Endothelial cell of umbilical vein (primary cell): ENCODE measurements around the gene CTIF. TPM values are rescaled to one million over a fixed set of nuclear protein-coding genes. Genes with fewer than 3 reads are reported as not detected.

ENCODE experiments used
- BruUV-seq: library from RNA; stranded (reverse); fragments of 400-500 nt; replicated peaks from 2 replicates; lab custom pipeline; 2021; lab: Mats Ljungman, UMichigan
- CTCF ChIA-PET: fragments of 300-600, 350-600 bp; sonication (Branson Sonifier 250); formaldehyde crosslinking; loops from one replicate; lab custom pipeline; 2021; ENCODE audit warnings: antibody characterized with exemption, inconsistent platforms; lab: Charles Lee
- POLR2A ChIA-PET: fragments of 300-600, 350-600 bp; sonication (Branson Sonifier 250); formaldehyde crosslinking; loops from one replicate; lab custom pipeline; 2021; ENCODE audit warnings: antibody characterized with exemption, inconsistent platforms; lab: Charles Lee
- DNase-seq: peaks from one replicate; pipeline ENCODE4 v3.0.0-alpha.2; 2011; ENCODE audit warnings: low read depth, low spot score
- FAIRE-seq: peaks from 2 replicates; lab custom pipeline; 2011; peaks lifted over from hg19 to GRCh38; lab: Jason Lieb, UNC
- H2AFZ ChIP-seq: 2 replicates; pipeline ENCODE4 v1.6.0; 2012; ENCODE audit warnings: low read depth, low read length, control low read depth, inconsistent platforms
- H3K27ac ChIP-seq: 2 replicates; pipeline ENCODE4 v1.5.1; 2011; ENCODE audit warnings: low read depth, mild to moderate bottlenecking, control low read depth, low read length, moderate library complexity; ENCODE audit not compliant: insufficient read depth
- H3K27me3 ChIP-seq, 2 experiments: 2 replicates each; pipeline versions ENCODE4 v1.6.0 to v1.6.1; 2011; ENCODE audit warnings: low read length in 2 of 2, mixed read lengths in 1 of 2; ENCODE audit not compliant: control insufficient read depth in 2 of 2, insufficient read depth in 2 of 2
- H3K36me3 ChIP-seq, 2 experiments: 2 replicates in 1 of 2; 3 replicates in 1 of 2; pipeline ENCODE4 v1.5.1; 2011; ENCODE audit warnings: low read length in 2 of 2, mild to moderate bottlenecking in 1 of 2, moderate library complexity in 1 of 2; ENCODE audit not compliant: control insufficient read depth in 2 of 2, insufficient read depth in 2 of 2; ENCODE audit errors: extremely low read depth in 1 of 2
- H3K4me1 ChIP-seq: 3 replicates; pipeline ENCODE4 v1.5.1; 2011; ENCODE audit warnings: mild to moderate bottlenecking, low read length; ENCODE audit not compliant: control insufficient read depth, insufficient read depth; ENCODE audit errors: extremely low read depth
- H3K4me2 ChIP-seq: 2 replicates; pipeline ENCODE4 v1.6.1; 2011; ENCODE audit warnings: low read length, control low read depth, mixed read lengths; ENCODE audit not compliant: insufficient read depth
- H3K4me3 ChIP-seq, 3 experiments: fragments of 200-600 bp in 1 of 3; sonication (generic), shearing (Covaris generic) in 1 of 3; replicated peaks in 1 of 3; 2 replicates each; pipeline ENCODE4 v1.5.1; 2011 to 2016; ENCODE audit warnings: control low read depth in 3 of 3, low read length in 3 of 3, mild to moderate bottlenecking in 2 of 3, inconsistent platforms in 1 of 3, low read depth in 1 of 3, moderate library complexity in 1 of 3; ENCODE audit not compliant: insufficient read depth in 1 of 3
- H3K79me2 ChIP-seq: 2 replicates; pipeline ENCODE4 v1.6.0; 2012; ENCODE audit warnings: low read length, inconsistent platforms; ENCODE audit not compliant: control insufficient read depth, insufficient read depth
- H3K9ac ChIP-seq: replicated peaks from 2 replicates; pipeline ENCODE3; 2011; ENCODE audit warnings: low read length, control low read depth; ENCODE audit not compliant: insufficient read depth; ENCODE audit errors: extremely low read depth
- H3K9me1 ChIP-seq: replicated peaks from 3 replicates; pipeline ENCODE4 v1.6.0; 2011; ENCODE audit warnings: mild to moderate bottlenecking, low read length; ENCODE audit not compliant: control insufficient read depth, insufficient read depth; ENCODE audit errors: extremely low read depth
- H3K9me3 ChIP-seq: replicated peaks from 2 replicates; pipeline ENCODE4 v1.5.1; 2012; ENCODE audit warnings: low read length, inconsistent platforms; ENCODE audit not compliant: control insufficient read depth, insufficient read depth
- H4K20me1 ChIP-seq: replicated peaks from 2 replicates; pipeline ENCODE3; 2011; ENCODE audit warnings: mild to moderate bottlenecking, low read length; ENCODE audit not compliant: control insufficient read depth, insufficient read depth; ENCODE audit errors: extremely low read depth
- EZH2 ChIP-seq: IDR thresholded peaks from 2 replicates; pipeline ENCODE4 v1.6.1; 2012; ENCODE audit warnings: borderline replicate concordance, low read depth, mild to moderate bottlenecking, moderate library complexity, low read length, inconsistent platforms; ENCODE audit not compliant: severe bottlenecking
- FOS ChIP-seq: IDR thresholded peaks from 2 replicates; pipeline ENCODE4 v1.6.1; 2011; ENCODE audit warnings: mild to moderate bottlenecking, low read length, moderate library complexity, borderline replicate concordance; ENCODE audit not compliant: insufficient read depth
- GATA2 ChIP-seq: IDR thresholded peaks from 2 replicates; pipeline ENCODE4 v1.7.0; 2011; ENCODE audit warnings: low read depth, mild to moderate bottlenecking, moderate library complexity, mixed read lengths, low read length; ENCODE audit not compliant: insufficient read length, insufficient read depth
- JUN ChIP-seq: IDR thresholded peaks from 2 replicates; pipeline ENCODE4 v1.6.1; 2011; ENCODE audit warnings: borderline replicate concordance, low read depth; ENCODE audit not compliant: insufficient read length, insufficient read depth
- MYC ChIP-seq: IDR thresholded peaks from one replicate; pipeline ENCODE4 v1.6.1; 2011; ENCODE audit warnings: mild to moderate bottlenecking, low read depth, low read length
- POLR2A ChIP-seq: IDR thresholded peaks from 2 replicates; pipeline ENCODE4 v1.6.1; 2012; ENCODE audit warnings: low read depth, mild to moderate bottlenecking, control low read depth, low read length
- POLR2AphosphoS5 ChIP-seq: IDR thresholded peaks from 2 replicates; pipeline ENCODE4 v1.6.1; 2012; ENCODE audit warnings: low read depth, mild to moderate bottlenecking, control low read depth, low read length, moderate library complexity; ENCODE audit not compliant: insufficient read depth
- dilution Hi-C: fragments of 300-500 bp; cut with MboI; formaldehyde crosslinking; loops from one replicate; pipeline ENCODE4 v1.15.0; 2019; ENCODE audit warnings: low sequenced_read_pairs; ENCODE audit not compliant: extremely low pct_ligation_motif_present
- intact Hi-C: fragments of 100-400 bp; cut with micrococcal nuclease; formaldehyde crosslinking; loops from one replicate; pipeline ENCODE4 v1.10.0; 2022
- polyA plus RNA-seq, 4 experiments: library from polyadenylated mRNA; depleted of rRNA in 3 of 4; stranded (reverse) in 3 of 4; unstranded in 1 of 4; fragments of >200 nt; gene quantifications; 2 replicates each; pipeline versions ENCODE4 v1.2.1 to v1.2.3, GENCODE V29; 2011 to 2012; ENCODE audit warnings: missing spikeins in 1 of 4
- total RNA-seq: library from RNA; stranded (reverse); gene quantifications from 2 replicates; pipeline ENCODE4 v1.2.3, GENCODE V29; 2021
- TF ChIP-seq, protein P1 (sequence below): IDR thresholded peaks from 2 replicates; pipeline ENCODE4 v1.6.1; 2011; ENCODE audit not compliant: insufficient read depth, insufficient read length
- TF ChIP-seq, protein P2 (sequence below), 2 donors: IDR thresholded peaks; 1 replicate in 1 of 2; 2 replicates in 1 of 2; pipeline ENCODE4 v1.5.1; 2011; ENCODE audit warnings: low read length in 2 of 2, mild to moderate bottlenecking in 2 of 2, moderate library complexity in 2 of 2, control low read depth in 1 of 2, inconsistent platforms in 1 of 2, low read depth in 1 of 2; ENCODE audit not compliant: insufficient read depth in 1 of 2; ENCODE audit errors: extremely low read depth in 1 of 2

CTIF gene
- total and polyA plus RNA-seq, 2 donors (not counting 3 experiments of a cell fraction or from before 2014, with no cell fraction given): 20.9 to 57.7 TPM

DNA sequence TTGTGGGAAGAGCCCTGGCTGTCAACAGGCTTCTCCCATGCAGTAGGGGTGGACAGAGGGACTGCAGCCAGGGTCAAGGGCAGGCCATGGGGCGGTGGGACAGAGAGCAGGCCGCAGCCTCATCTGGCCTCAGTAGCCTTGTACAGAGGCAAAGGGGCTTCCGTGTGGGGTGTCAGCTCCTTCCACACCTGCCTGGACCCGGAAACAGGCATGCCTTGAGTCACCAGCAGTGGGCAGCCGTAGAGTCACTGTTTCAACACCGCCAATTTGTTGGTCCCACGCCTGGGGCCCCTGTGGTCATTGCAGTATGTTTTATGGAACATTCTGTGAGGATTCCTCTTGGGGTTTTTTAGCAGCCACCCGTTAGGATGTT lies 238.9 kb downstream of the CTIF start:
- ChIA-PET POLR2A (no interaction called here), CTCF (interaction anchor here (0.7 to 3.8 kb wide), 14 partner anchors 55 to 461 kb away, joined by 3 to 32 read pairs (median 6); partner anchors contain the start of gene SMAD7)
- dilution Hi-C loops: no loop called here
- H3K9ac ChIP-seq: no peak overlapping the region
- H3K4me3 ChIP-seq: no peak overlapping the region
- BruUV-seq: no TSS peak
- H3K79me2 ChIP-seq: no peaks in the 10 kb centered on the region
- H3K36me3 ChIP-seq: no peaks in the 10 kb centered on the region
- no peak for TF ChIP-seq EZH2
- no peak for TF ChIP-seq MYC
- TF ChIP-seq, protein P1, sequence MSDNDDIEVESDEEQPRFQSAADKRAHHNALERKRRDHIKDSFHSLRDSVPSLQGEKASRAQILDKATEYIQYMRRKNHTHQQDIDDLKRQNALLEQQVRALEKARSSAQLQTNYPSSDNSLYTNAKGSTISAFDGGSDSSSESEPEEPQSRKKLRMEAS: no peak
- no peak for TF ChIP-seq JUN
- no peak for TF ChIP-seq POLR2A
- no peak for TF ChIP-seq POLR2AphosphoS5
- TF ChIP-seq, protein P2, sequence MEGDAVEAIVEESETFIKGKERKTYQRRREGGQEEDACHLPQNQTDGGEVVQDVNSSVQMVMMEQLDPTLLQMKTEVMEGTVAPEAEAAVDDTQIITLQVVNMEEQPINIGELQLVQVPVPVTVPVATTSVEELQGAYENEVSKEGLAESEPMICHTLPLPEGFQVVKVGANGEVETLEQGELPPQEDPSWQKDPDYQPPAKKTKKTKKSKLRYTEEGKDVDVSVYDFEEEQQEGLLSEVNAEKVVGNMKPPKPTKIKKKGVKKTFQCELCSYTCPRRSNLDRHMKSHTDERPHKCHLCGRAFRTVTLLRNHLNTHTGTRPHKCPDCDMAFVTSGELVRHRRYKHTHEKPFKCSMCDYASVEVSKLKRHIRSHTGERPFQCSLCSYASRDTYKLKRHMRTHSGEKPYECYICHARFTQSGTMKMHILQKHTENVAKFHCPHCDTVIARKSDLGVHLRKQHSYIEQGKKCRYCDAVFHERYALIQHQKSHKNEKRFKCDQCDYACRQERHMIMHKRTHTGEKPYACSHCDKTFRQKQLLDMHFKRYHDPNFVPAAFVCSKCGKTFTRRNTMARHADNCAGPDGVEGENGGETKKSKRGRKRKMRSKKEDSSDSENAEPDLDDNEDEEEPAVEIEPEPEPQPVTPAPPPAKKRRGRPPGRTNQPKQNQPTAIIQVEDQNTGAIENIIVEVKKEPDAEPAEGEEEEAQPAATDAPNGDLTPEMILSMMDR (IDR thresholded peaks at IDR 0.05; ENCODE audit: extremely low read depth in 1 of 2, insufficient read depth in 1 of 2, low read depth in 1 of 2, low read length in 2 of 2): no peak
- TF ChIP-seq FOS: no peak
- TF ChIP-seq GATA2: no peak
- no peak overlapping the region for H3K27ac ChIP-seq
- no peaks in the 10 kb centered on the region for H3K27me3 ChIP-seq
- intact Hi-C loops: loop anchor here (1.0 to 5.0 kb wide), 7 partner anchors 65 to 670 kb away; no protein-coding TSS in a partner anchor
- no peak for DNase-seq
- H3K4me2 ChIP-seq: no peak overlapping the region
- H2AFZ ChIP-seq: no peak overlapping the region
- FAIRE-seq: no peak
- H3K9me1 ChIP-seq: no peaks in the 10 kb centered on the region
- no peaks in the 10 kb centered on the region for H4K20me1 ChIP-seq
- H3K4me1 ChIP-seq: peaks cover 22% of the 10 kb centered on the region
- no peaks in the 10 kb centered on the region for H3K9me3 ChIP-seq
